ENCODE results near the gene AMH.

DNA sequence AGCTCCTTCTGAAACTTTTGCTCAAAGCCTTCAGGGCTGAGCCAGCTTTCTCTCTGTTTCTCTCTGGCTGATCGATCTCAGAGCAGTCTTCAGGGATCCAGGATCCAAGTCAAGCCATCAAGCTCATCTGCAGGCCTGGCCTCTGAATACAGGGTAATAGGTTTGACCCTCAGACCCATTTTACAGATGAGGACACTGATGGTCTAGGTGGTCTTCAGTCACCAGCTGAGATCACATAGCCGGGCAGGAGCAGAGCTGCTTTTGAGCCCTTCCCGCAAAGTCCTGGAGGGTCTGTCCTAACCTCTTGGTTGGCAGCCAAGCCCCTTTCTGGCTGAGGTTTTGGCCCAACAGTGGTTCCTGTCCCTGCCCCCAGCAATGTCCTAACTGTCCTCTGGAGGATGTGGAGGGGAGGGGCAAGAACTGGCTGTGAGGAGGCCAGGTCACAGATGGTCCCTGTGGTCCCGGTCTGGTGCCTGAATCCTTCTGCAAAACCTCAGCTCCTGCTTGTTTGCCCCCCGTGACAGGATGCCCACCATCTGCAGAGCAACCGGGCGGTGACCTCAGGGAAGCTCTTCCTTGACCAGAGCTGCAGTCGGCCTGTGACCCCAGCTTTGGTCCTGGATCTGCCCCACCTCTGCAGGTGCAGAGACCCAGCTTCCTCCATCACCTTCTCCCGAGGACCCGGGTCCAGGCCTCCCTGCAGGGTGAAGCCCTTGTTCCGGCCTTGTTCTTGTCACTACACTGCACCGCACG lies 38.6 kb downstream of the AMH start:
- TF ChIP-seq, protein P1, sequence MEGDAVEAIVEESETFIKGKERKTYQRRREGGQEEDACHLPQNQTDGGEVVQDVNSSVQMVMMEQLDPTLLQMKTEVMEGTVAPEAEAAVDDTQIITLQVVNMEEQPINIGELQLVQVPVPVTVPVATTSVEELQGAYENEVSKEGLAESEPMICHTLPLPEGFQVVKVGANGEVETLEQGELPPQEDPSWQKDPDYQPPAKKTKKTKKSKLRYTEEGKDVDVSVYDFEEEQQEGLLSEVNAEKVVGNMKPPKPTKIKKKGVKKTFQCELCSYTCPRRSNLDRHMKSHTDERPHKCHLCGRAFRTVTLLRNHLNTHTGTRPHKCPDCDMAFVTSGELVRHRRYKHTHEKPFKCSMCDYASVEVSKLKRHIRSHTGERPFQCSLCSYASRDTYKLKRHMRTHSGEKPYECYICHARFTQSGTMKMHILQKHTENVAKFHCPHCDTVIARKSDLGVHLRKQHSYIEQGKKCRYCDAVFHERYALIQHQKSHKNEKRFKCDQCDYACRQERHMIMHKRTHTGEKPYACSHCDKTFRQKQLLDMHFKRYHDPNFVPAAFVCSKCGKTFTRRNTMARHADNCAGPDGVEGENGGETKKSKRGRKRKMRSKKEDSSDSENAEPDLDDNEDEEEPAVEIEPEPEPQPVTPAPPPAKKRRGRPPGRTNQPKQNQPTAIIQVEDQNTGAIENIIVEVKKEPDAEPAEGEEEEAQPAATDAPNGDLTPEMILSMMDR (IDR thresholded peaks at IDR 0.05), result no peak
- TF ChIP-seq POLR2A (IDR thresholded peaks at IDR 0.05), result no peak

All from adrenal gland (tissue), 5 donors.